ENCODE data around the gene VWA5B1.

VWA5B1 gene

GRCh38 chr1:20371411-20371810 lies 80.7 kb downstream of the VWA5B1 start:
- DNase-seq, result no peak

GRCh38 chr1:20371883-20372282 lies 81.2 kb downstream of the VWA5B1 start:
- no peak for DNase-seq

DNA sequence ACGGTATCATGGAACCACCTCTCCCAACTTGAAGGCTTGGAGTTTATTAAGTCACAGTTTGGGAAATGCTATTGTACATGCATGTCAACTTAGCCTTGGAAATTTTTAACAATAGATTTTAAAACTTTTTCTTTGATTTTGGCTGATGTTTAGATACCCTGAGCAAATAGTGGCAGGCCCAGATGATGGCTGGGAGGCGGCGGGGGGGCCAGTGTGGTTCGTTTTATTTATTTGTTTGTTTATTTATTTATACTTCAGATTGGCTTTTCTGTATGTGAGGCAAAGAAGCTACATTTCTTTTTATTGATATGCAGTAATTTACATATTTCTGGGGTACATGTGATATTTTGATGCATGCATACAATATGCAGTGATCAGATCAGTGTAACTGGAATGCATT lies 82.0 kb downstream of the VWA5B1 start:
- no peak for DNase-seq

DNA sequence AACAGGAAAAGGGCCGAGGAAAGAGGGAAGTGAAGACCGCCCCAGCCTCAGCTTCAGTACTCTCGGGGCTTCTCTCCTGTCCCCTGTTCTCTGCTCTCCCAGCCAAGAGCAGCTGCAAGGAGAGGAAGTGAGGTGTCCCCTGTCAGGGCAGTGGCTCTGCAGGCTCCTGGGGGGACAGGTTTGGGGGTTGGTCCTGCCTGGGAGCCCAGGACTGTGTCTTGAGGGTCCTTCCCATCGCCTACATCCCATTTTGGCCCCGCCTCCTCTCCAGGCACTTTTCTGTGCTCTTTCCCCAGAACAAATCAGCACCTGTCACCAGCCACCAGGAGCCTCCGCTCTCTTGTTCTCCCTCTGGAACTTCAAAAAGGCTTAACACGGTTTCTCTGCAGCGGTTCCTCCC lies 82.6 kb downstream of the VWA5B1 start:
- DNase-seq, result no peak

- DNase-seq, result no peak
Observed at GRCh38 chr1:20373764-20374163, 83.1 kb downstream of the VWA5B1 start.

DNA sequence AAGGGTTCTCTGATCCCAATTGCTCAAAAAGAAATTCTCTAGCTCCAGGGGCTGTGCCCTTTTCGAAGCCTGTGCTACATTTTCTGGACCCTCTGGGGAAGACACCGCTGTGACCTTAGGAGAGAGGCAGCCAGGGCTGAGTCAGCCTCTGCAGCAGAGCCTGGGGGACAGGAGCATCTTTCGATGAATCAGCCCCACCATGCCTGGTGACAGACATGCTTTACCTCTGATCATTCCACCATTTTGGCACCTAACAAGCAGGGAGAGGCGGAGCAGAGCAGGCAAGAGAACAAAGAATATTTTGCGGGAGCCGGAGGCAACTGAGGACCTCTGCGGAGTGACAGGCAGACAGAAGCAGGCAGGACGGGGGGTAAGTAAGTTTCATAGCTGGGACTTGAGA lies 84.9 kb downstream of the VWA5B1 start:
- DNase-seq, result no peak

DNA sequence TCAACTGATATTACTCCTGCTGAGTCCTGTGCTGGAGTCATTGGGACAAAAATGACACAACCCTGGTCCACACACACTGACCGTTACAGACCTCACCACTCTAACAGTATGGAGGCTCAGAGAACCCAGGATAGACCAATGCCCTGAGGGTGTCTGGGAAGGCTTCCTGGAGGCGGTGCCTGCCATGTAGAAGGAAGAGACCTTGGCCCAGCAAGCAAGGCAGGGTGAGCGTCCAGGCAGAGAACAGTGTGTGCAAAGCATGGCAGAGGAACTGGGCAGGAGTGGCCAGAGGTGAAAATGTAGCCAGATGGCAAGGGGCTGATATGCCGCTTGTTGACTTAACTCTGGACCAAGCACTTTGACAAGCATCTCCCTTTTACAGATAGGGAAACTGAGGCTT lies 85.5 kb downstream of the VWA5B1 start:
- no peak for DNase-seq

DNA sequence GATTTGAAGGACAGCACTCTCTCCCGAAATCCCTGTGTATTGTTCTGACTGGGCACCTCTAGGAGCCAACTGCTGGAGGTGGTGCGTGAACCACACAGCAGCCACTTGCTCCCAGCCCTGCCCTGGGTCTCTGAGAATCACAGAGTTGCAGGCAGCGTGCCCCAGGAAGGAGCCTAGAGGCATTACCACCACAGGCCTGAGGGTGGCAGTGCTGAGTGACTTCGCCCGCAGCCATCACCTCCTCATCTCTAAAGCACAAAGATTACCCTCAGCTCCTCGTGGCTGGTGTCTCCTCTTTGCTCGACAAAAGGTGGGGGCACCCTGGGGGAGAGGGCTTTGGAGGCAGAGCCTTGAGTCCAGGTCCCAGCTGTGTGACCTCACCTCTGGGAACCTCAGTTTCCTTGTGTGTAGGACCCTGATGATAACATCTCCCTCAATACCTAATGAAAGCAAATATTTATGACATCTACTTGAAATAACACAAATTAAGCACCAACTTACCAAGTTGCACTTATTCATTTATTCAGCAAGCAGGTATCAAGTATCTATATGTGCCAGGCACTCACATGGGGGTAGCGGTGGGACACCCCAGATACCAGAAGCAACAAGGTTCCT lies 86.3 kb downstream of the VWA5B1 start:
- DNase-seq, result peak; percentile 6

DNA sequence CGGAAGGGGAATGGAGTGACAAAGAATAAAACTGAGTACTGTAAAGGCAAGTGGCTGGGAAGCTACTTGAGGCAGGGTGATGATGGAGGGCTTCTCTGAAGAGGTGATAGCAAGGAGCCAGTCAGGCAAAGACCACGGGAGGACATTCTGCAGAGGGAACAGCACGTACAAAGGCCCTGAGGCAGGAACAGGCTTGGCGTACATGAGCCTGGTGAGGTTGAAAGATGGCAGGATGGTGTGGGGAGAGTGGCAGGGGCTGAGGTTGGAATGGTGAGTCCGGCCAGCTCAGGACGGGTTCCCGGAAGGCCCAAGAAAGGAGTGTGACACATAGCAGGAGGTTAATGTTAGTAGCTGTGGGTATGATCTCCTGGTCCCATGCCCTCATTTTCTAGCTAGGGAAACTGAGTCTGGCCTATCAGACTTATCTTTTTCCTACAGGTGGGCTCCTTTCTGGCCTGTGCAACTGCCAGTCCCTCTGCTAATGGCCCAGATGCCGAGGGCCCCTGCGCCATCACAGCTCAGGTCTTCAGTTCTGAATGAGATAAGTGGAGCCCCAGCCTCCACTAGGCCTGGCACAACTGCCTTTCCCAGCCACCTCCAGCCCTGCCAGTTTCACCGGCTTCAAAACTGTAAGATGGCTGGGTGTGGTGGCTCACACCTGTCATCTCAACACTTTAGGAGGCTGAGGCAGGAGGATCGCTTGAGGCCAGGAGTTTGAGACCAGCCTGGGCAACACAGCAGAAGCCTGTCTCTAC lies 87.0 kb downstream of the VWA5B1 start:
- DNase-seq, result no peak

GRCh38 chr1:20379075-20379474 lies 88.4 kb downstream of the VWA5B1 start:
- DNase-seq, result no peak

DNA sequence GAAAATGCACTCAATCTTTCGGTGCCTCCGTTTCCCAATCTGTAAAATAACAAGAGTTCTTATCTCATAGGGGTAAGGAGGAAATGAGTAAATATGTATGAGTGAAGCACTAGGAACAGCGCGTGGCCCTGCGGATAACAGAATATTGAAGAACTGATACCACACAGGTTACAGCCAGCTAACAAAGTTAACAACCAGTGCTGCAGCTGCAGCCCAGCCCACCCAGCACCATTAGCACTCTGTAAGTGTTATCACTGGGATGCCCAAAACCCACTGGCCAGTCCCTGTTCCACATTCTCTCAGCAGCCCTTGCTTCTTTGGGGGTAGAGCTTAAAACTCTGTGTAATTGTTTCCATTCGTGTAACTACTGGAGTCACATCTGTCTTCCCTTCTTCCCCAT lies 89.5 kb downstream of the VWA5B1 start:
- no peak for DNase-seq

- DNase-seq, result no peak
Observed at GRCh38 chr1:20380616-20381035, 90.0 kb downstream of the VWA5B1 start.

GRCh38 chr1:20381045-20381641 lies 90.5 kb downstream of the VWA5B1 start:
- no peak for DNase-seq

GRCh38 chr1:20381961-20382360 lies 91.3 kb downstream of the VWA5B1 start:
- DNase-seq, result no peak

- DNase-seq, result no peak
Observed at GRCh38 chr1:20382711-20383110, 92.0 kb downstream of the VWA5B1 start.

DNA sequence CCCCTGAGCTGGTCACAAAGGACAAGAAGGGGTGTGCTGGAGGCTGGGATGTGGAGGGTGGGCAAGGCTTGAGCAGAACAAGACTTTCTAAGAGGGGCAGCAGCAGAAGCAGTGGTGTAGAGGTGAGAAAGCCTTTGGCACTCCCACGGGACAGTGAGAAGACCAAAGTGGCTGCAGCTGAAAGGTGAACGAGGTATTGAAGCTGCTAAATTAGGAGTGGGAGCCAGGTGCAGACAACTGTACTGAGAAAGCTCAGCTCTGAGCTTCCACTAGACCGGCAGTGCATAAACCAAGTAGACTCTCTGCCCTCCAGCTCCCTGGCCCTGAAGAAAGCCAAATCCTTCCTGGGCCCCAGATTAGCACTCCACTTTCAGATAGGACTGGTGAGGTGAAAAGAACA lies 93.0 kb downstream of the VWA5B1 start:
- no peak for DNase-seq

DNA sequence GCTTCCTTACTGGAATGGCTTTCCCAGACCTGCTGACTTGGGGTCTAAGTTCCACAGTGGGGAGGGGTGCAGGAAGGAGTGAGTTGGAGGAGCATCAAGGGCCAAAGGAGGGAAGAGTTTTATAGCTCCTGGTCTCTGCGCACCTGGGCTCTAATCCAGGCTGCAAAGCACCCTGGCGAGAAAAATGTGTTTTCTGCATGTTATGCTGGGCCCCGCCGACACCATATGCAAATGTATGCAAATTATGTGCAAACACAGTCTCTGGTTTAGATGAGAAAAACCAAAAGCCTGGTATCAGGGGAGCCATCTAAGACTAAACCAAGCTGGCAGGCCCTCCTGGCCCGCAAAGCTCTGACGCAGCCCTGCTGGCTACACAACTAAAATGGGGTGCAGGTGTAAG lies 95.0 kb downstream of the VWA5B1 start:
- DNase-seq, result no peak

GRCh38 chr1:20386323-20387081 lies 95.8 kb downstream of the VWA5B1 start:
- DNase-seq, result no peak

- no peak for DNase-seq
Observed at GRCh38 chr1:20389571-20389970, 98.9 kb downstream of the VWA5B1 start.

DNA sequence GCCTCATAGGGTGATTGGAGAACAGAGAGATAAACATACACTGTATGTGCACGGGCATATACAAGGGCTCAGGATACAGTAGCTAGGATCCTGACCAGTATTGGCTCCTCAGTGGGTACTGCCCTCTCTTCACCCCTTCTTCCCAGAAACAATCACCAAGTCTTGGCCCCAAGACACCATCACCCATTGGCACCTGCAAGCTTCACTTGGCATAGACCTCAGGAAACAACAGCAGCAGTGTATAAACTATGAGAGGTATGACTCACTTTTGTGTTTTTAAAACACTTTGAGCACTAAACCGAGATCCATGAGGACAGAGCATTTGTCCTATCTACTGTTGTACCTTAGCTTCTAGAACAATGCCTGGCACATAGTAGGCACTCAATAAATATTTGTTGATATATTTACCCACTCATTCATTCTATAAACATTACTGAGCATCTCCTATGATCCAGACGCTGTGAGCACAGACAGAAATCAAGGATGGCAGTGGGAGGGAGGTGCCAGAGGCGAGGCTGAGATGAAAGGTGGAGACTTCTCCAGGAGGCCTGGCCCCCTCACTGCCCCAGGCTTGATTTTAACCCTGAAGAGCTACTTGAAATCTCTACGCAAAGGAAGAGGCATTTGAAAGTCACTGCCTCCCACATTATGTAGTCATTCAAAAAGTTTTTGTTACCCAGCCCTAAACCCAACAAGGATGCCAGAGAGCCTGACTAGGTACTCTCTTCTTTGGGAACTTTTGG lies 100.1 kb downstream of the VWA5B1 start:
- no peak for DNase-seq

GRCh38 chr1:20395255-20395654 lies 104.6 kb downstream of the VWA5B1 start:
- DNase-seq, result no peak

DNA sequence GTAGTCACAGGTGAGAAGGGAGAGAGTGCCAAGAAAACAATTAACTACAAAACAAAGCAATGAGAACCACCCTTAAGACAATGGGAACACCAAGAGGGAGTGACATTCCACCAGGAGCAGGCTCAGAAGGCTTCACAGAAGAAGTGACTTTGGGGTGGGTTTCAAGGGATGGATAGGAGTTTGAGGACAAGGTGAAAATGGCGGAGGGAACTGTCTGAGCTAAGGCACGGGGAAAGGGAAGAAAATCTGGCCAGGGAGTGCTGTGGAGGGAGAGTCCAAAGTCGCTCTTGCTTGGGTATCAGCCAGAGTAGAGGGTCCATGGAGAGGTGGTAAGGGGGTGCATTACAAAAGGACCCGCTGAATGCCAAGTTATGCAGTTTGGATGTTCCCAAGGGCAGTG lies 108.1 kb downstream of the VWA5B1 start:
- no peak for DNase-seq

DNA sequence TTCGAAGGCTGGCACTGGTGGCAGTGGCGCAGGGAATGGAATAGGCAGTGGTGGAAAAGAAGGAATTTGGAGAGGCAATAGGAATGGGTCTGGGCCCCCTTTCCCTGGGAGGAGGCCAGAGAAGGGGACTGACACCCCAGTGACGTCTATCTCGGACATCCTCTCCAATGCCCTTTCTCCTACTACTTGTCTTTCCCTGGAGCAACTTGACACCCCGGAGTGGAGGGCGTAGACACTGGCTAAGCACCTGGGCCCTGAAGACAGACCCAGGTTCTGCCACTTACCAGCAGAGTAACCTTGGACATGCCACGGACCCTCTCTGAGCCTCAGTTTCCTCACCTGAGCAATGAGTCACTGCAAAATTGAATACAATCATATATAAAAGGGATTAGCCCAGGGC lies 108.5 kb downstream of the VWA5B1 start:
- no peak for DNase-seq

All from NCI-H2029 treated with DMSO at 0.1 percent for 48 hours (cell line).